HG03025 (cell line): ENCODE data around the gene PCDH1.
"Not testable (repeated sequence)": the region's sequence is repeated elsewhere in the genome, so short reads cannot be mapped to it uniquely, and the experiment has no call there.

Experiments used
- ATAC-seq: cut with Tn5 transposase; IDR thresholded peaks from one replicate; pipeline ENCODE4 v1.9.1; 2021; ENCODE audit warnings: mild to moderate bottlenecking, moderate library complexity; ENCODE audit not compliant: unreplicated experiment, low FRiP score

Gene PCDH1

GRCh38 chr5:141878186-141878710, at the start of gene PCDH1:
Gene PCDH1 (minus strand): TSS chr5:141878410. CDS start chr5:141878262, 148 bp downstream.
- ATAC-seq: no peak

GRCh38 chr5:141926434-141926833, 48.2 kb upstream of the PCDH1 start:
- ATAC-seq: no peak

- peak; percentile 99 for ATAC-seq
Observed at GRCh38 chr5:141923448-141924313, 45.5 kb upstream of the PCDH1 start, which contains the start of gene DELE1. Gene DELE1 (plus strand): TSS chr5:141923871. CDS start chr5:141923942, 71 bp downstream.

GRCh38 chr5:141922827-141923447, 44.7 kb upstream of the PCDH1 start:
- not testable (repeated sequence) for ATAC-seq

- ATAC-seq: no peak
Observed at GRCh38 chr5:141920771-141921170, 42.6 kb upstream of the PCDH1 start.

- no peak for ATAC-seq
Observed at GRCh38 chr5:141919218-141920119, 41.3 kb upstream of the PCDH1 start.

GRCh38 chr5:141917760-141918159, 39.5 kb upstream of the PCDH1 start:
- ATAC-seq: no peak

- peak; percentile 62 for ATAC-seq
Observed at GRCh38 chr5:141916522-141916921, 38.3 kb upstream of the PCDH1 start.

- ATAC-seq: no peak
Observed at GRCh38 chr5:141915881-141916336, 37.7 kb upstream of the PCDH1 start.

GRCh38 chr5:141914797-141915196, 36.6 kb upstream of the PCDH1 start:
- no peak for ATAC-seq

GRCh38 chr5:141914199-141914743, 36.1 kb upstream of the PCDH1 start:
- ATAC-seq: peak; percentile 47

- ATAC-seq: no peak
Observed at GRCh38 chr5:141913560-141914198, 35.5 kb upstream of the PCDH1 start.

- no peak for ATAC-seq
Observed at GRCh38 chr5:141910271-141910673, 32.1 kb upstream of the PCDH1 start.

- ATAC-seq: no peak
Observed at GRCh38 chr5:141909212-141909611, 31.0 kb upstream of the PCDH1 start.

- ATAC-seq: no peak
Observed at GRCh38 chr5:141908796-141909195, 30.6 kb upstream of the PCDH1 start.

GRCh38 chr5:141906972-141907371, 28.8 kb upstream of the PCDH1 start:
- no peak for ATAC-seq

- ATAC-seq: no peak
Observed at GRCh38 chr5:141906517-141906916, 28.3 kb upstream of the PCDH1 start.

- ATAC-seq: no peak
Observed at GRCh38 chr5:141904551-141904950, 26.3 kb upstream of the PCDH1 start.

GRCh38 chr5:141903261-141903660, 25.1 kb upstream of the PCDH1 start:
- ATAC-seq: no peak
